Erythroblast (primary cell): ENCODE data around the gene SLC35F4.

ENCODE experiments used
- GATA1 ChIP-seq: IDR thresholded peaks from 2 replicates; pipeline ENCODE4 v1.6.1; 2011; ENCODE audit warnings: low read depth, mild to moderate bottlenecking, control low read depth, low read length, moderate library complexity
- POLR2A ChIP-seq: IDR thresholded peaks from 2 replicates; pipeline ENCODE4 v1.6.1; 2011; ENCODE audit warnings: mild to moderate bottlenecking, low read length

DNA sequence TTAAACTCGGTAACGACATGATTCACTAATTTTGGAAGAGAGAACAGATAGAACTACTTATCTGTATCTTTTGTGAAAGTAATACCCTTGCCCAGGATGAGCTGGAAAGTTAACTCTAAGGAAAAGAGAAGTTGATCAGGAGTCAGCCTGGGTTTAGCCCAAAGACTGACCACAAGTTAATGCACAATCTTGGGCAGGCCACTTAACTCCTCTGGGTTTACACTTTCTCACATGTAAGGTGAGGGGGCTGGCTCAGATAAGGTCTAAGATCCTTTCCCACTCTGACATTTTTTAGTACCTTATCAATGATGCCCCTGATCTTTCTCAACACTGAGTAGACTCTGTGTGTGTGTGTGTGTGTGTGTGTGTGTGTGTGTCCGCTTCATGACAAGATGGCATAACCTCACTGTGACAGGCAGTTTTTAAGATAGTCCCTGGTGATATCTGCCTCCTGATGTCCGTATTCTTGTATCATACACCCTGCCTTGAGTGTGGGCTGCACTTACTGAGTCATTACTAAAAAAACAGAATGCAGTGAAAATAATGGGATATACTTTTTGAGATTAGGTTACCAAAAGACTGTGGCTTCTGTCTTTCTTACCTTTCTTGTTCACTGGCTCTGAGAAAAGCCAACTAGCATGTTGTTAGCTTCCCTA, 316.0 kb downstream of the SLC35F4 start:
- no peak for TF ChIP-seq POLR2A
- no peak for TF ChIP-seq GATA1
